Chondrocyte (in vitro differentiated cells): ENCODE measurements around the gene OBP2B. TPM values are rescaled to one million over a fixed set of nuclear protein-coding genes. Genes with fewer than 3 reads are reported as not detected.
"Not testable (repeated sequence)": the region's sequence is repeated elsewhere in the genome, so short reads cannot be mapped to it uniquely, and the experiment has no call there.

Experiments used
- DNase-seq: peaks from one replicate; pipeline ENCODE4 v3.0.0; 2021; ENCODE audit warnings: mixed read lengths, low spot score
- H3K27ac Mint-ChIP-seq: one replicate; pipeline ENCODE4 v1.8.0; 2021; ENCODE audit warnings: mild to moderate bottlenecking, moderate library complexity, mixed read lengths; ENCODE audit not compliant: unreplicated experiment
- H3K27me3 Mint-ChIP-seq: 2 replicates; pipeline ENCODE4 v1.8.0; 2021; ENCODE audit warnings: low read depth, mixed read lengths
- H3K36me3 Mint-ChIP-seq: 2 replicates; pipeline ENCODE4 v1.8.0; 2021; ENCODE audit warnings: low read depth, mixed read lengths
- H3K4me1 Mint-ChIP-seq: 2 replicates; pipeline ENCODE4 v1.8.0; 2021; ENCODE audit warnings: low read depth, mild to moderate bottlenecking, mixed read lengths
- H3K4me3 Mint-ChIP-seq: one replicate; pipeline ENCODE4 v1.8.0; 2021; ENCODE audit warnings: mild to moderate bottlenecking, moderate library complexity, mixed read lengths; ENCODE audit not compliant: unreplicated experiment
- H3K9me3 Mint-ChIP-seq: 2 replicates; pipeline ENCODE4 v1.8.0; 2021; ENCODE audit warnings: low read depth, mixed read lengths
- CTCF ChIP-seq: fragments of 200-600 bp; sonication (generic); IDR thresholded peaks from 2 replicates; pipeline ENCODE4 v1.5.0; 2021; ENCODE audit warnings: antibody characterized with exemption, mild to moderate bottlenecking, moderate library complexity
- total RNA-seq: library from RNA; stranded (reverse); gene quantifications from 3 replicates; pipeline ENCODE4 v1.2.1, GENCODE V29; 2021

OBP2B gene
- total RNA-seq, 1 donor from 2014 or later = not detected

- Mint-ChIP-seq H3K27me3 (peaks cover 44% of the 10 kb centered on the region), H3K4me3 (no peak overlapping the region), H3K4me1 (no peaks in the 10 kb centered on the region), H3K36me3 (no peaks in the 10 kb centered on the region), H3K9me3 (peaks cover 9% of the 10 kb centered on the region), H3K27ac (no peak overlapping the region)
- no peak for DNase-seq
- no peak for TF ChIP-seq CTCF
Measured at GRCh38 chr9:133207540-133208170, 1.4 kb downstream of the OBP2B start.

DNA sequence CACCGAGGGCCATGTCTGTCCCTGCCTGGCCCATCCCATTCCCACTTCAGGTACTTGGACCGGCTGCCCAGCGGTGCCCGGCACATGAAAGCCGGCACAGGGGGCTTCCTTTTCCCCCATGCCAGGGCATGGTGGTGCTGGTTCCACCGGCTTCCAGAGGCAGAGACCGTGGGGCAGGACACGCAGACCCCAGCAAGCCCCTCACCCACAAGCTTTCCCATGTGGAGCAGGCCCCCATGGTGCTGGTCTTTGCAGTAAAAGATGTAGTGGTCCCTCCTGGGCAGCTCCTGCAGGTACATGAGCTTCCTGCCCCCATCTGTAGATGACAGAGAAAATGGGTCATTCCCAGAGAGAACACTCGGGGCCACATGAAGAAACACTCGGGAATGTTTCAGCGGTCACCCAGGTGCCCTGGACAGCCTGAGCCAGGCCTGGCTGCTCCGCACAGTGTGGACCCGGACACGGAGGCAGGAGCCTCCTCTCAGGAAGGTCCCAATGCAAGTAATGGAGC, 2.0 kb downstream of the OBP2B start:
- Mint-ChIP-seq H3K27ac (no peak overlapping the region), H3K4me1 (no peaks in the 10 kb centered on the region), H3K4me3 (no peak overlapping the region), H3K27me3 (peaks cover 44% of the 10 kb centered on the region), H3K36me3 (no peaks in the 10 kb centered on the region), H3K9me3 (peaks cover 8% of the 10 kb centered on the region)
- no peak for TF ChIP-seq CTCF
- no peak for DNase-seq

GRCh38 chr9:133205996-133206931, 2.8 kb downstream of the OBP2B start:
- Mint-ChIP-seq H3K27me3 (peaks cover 42% of the 10 kb centered on the region), H3K9me3 (peaks cover under 1% of the 10 kb centered on the region), H3K4me1 (no peaks in the 10 kb centered on the region), H3K4me3 (no peak overlapping the region), H3K36me3 (no peaks in the 10 kb centered on the region), H3K27ac (no peak overlapping the region)
- DNase-seq = no peak
- TF ChIP-seq CTCF = no peak

DNA sequence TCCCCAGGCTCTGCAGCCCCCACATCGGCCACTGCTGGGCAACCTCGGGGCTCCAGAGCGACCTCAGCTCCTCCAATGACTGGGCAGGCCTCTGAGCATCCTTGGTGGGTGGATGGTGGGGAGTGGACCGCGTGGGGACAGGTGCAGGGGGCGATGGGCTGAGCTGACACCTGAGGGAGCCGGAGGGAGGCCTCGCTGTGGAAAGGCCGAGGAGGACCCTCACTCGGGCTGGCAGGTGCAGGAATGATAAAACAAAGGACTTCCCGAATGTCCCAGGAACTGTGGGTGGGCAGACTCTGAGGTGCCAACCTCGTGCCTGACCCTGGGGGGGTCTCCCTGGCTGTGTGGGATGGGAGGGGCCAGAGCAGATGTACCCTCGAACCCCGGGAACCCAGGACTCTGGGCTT, 3.6 kb downstream of the OBP2B start:
- H3K4me1 Mint-ChIP-seq, H3K4me3 Mint-ChIP-seq, H3K9me3 Mint-ChIP-seq, DNase-seq, H3K36me3 Mint-ChIP-seq, H3K27ac Mint-ChIP-seq: not testable (repeated sequence)
- peaks cover 42% of the 10 kb centered on the region for H3K27me3 Mint-ChIP-seq

DNA sequence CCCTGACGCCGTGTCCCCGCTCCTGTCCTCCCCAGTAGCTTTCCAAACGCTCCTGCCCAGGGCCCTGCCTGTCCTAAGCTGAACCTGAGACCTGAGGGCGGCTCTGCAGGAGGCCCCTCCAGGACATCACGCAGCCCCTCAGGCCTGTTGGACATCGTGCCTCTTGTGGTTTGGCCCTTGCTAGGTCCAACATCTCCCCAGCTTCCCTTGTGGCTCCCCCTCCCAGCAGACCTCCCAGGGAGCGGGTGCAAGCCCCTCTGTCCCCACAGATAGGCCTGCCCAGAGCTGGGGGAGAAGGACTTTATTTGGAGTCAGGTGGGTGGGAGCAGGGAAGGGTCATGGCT, 4.1 kb downstream of the OBP2B start:
- no peak overlapping the region for H3K4me3 Mint-ChIP-seq
- H3K27me3 Mint-ChIP-seq = peaks cover 41% of the 10 kb centered on the region
- TF ChIP-seq CTCF = no peak
- H3K36me3 Mint-ChIP-seq = no peaks in the 10 kb centered on the region
- no peak overlapping the region for H3K27ac Mint-ChIP-seq
- no peak for DNase-seq
- H3K4me1 Mint-ChIP-seq = no peaks in the 10 kb centered on the region
- no peaks in the 10 kb centered on the region for H3K9me3 Mint-ChIP-seq
